Measurements from ENCODE around the gene ARG2. TPM values are rescaled to one million over a fixed set of nuclear protein-coding genes. Genes with fewer than 3 reads are reported as not detected.

The ARG2 gene
- total RNA-seq, 2 donors from 2014 or later: 4.7 to 11.5 TPM

GRCh38 chr14:67665868-67666267, 46.1 kb downstream of the ARG2 start:
- Histone ChIP-seq H3K9ac (ENCODE audit: low read depth in 2 of 2, low read length in 2 of 2) (no peak overlapping the region), H3K9me3 (no peaks in the 10 kb centered on the region), H3K36me3 (no peaks in the 10 kb centered on the region), H3K4me1 (peaks cover 3% of the 10 kb centered on the region), H3K27me3 (no peaks in the 10 kb centered on the region), H3K27ac (no peak overlapping the region), H3K4me3 (no peak overlapping the region)
- intact Hi-C loops (cut with DNase I): loop anchor here (2.0 to 10.0 kb wide), 3 partner anchors 47 to 241 kb away; partner anchors contain the start of gene ARG2
- TF ChIP-seq CTCF (IDR thresholded peaks at IDR 0.05): no peak
- DNase-seq: no peak

- H3K9me3 ChIP-seq: no peaks in the 10 kb centered on the region
- intact Hi-C loops (cut with DNase I): loop anchor here (2.0 to 10.0 kb wide), 3 partner anchors 48 to 242 kb away; partner anchors contain the start of gene ARG2
- H3K4me1 ChIP-seq: peaks cover 3% of the 10 kb centered on the region
- TF ChIP-seq CTCF (IDR thresholded peaks at IDR 0.05): peak; percentile 59
- no peaks in the 10 kb centered on the region for H3K36me3 ChIP-seq
- DNase-seq: peak; percentile 30
- H3K9ac ChIP-seq (ENCODE audit: low read depth in 2 of 2, low read length in 2 of 2): no peak overlapping the region
- no peak overlapping the region for H3K4me3 ChIP-seq
- H3K27me3 ChIP-seq: no peaks in the 10 kb centered on the region
- H3K27ac ChIP-seq: no peak overlapping the region
These were observed 47.2 kb downstream of the ARG2 start for GRCh38 chr14:67666750-67667449.

- no peaks in the 10 kb centered on the region for H3K9me3 ChIP-seq
- H3K27me3 ChIP-seq: no peaks in the 10 kb centered on the region
- H3K9ac ChIP-seq (ENCODE audit: low read depth in 2 of 2, low read length in 2 of 2): no peak overlapping the region
- no peak for DNase-seq
- no peak for TF ChIP-seq CTCF (IDR thresholded peaks at IDR 0.05)
- no peak overlapping the region for H3K27ac ChIP-seq
- intact Hi-C loops (cut with DNase I): loop anchor here (5.0 to 10.0 kb wide), 2 partner anchors 141 to 244 kb away; no protein-coding TSS in a partner anchor
- peaks cover 11% of the 10 kb centered on the region for H3K4me1 ChIP-seq
- H3K36me3 ChIP-seq: no peaks in the 10 kb centered on the region
- H3K4me3 ChIP-seq: no peak overlapping the region
These were observed 48.8 kb downstream of the ARG2 start for GRCh38 chr14:67668559-67668958.

GRCh38 chr14:67673451-67673850, 53.7 kb downstream of the ARG2 start:
- Histone ChIP-seq H3K9me3 (no peaks in the 10 kb centered on the region), H3K9ac (ENCODE audit: low read depth in 2 of 2, low read length in 2 of 2) (peak overlapping the region; percentile 89 to 97), H3K4me1 (peaks cover 7% of the 10 kb centered on the region), H3K27me3 (no peaks in the 10 kb centered on the region), H3K27ac (no peak overlapping the region), H3K4me3 (peak overlapping the region; percentile 100), H3K36me3 (no peaks in the 10 kb centered on the region)
- intact Hi-C loops (cut with DNase I): no loop called here
- no peak for TF ChIP-seq CTCF (IDR thresholded peaks at IDR 0.05)
- no peak for DNase-seq

GRCh38 chr14:67674139-67674479, 54.4 kb downstream of the ARG2 start:
- Histone ChIP-seq H3K4me3 (peak overlapping the region; percentile 100), H3K9me3 (no peaks in the 10 kb centered on the region), H3K4me1 (peaks cover 7% of the 10 kb centered on the region), H3K27ac (peak overlapping the region; percentile 94), H3K27me3 (no peaks in the 10 kb centered on the region), H3K9ac (ENCODE audit: low read depth in 2 of 2, low read length in 2 of 2) (peak overlapping the region; percentile 89 to 97), H3K36me3 (no peaks in the 10 kb centered on the region)
- peak; percentile 86 for DNase-seq
- no peak for TF ChIP-seq CTCF (IDR thresholded peaks at IDR 0.05)
- intact Hi-C loops (cut with DNase I): no loop called here

Measured in colonic mucosa (tissue), 4 donors.